GM21723 (cell line): ENCODE results near the gene MAD1L1.

ENCODE experiments used
- ATAC-seq: cut with Tn5 transposase; IDR thresholded peaks from one replicate; pipeline ENCODE4 v1.9.1; 2021; ENCODE audit warnings: mild to moderate bottlenecking, moderate library complexity; ENCODE audit not compliant: unreplicated experiment

Gene MAD1L1

DNA sequence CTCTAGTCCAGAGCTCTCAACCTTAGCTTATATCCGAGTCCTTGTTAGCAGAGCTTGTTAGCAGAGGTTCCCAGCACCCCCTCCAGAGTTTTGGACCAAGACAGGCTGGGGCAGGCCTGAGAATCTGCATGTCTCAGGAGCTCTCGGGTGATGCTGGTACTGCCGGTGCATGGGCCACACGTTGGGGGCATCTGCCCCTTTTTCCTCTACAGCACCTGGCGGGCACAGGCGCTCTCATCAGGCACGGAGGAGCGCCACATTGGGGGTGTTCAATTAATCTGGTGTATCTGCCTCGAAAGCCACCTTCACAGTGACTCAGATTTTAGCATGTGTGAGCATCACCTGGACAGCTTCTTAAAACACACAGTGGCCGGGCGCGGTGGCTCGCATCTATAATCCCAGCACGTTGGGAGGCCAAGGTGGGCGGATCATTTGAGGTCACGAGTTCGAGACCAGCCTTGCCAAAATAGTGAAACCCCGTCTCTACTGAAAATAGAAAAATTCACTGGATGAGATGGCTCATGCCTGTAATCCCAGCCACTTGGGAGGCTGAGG, 445.0 kb downstream of the MAD1L1 start:
- no peak for ATAC-seq

- ATAC-seq: no peak
Measured at GRCh38 chr7:1787241-1787640, 445.5 kb downstream of the MAD1L1 start.

DNA sequence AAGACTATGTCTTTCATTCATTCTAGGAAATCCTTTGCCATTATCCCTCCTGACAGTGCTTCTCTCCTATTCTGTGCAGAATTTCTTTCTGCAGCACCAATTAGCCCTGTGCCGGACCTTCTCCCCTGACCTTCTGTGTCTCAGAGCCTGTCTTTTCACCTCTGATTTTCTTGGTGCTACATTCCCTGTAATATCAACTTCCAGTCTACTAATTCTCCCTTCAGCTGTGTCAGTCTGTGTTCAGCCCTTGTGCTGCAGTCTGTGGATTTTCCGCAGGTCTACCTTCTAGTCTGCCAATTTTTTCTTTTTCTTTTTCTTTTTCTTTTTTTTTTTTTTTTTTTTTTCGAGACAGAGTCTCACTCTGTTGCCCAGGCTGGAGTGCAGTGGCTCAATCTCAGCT, 446.9 kb downstream of the MAD1L1 start:
- no peak for ATAC-seq

DNA sequence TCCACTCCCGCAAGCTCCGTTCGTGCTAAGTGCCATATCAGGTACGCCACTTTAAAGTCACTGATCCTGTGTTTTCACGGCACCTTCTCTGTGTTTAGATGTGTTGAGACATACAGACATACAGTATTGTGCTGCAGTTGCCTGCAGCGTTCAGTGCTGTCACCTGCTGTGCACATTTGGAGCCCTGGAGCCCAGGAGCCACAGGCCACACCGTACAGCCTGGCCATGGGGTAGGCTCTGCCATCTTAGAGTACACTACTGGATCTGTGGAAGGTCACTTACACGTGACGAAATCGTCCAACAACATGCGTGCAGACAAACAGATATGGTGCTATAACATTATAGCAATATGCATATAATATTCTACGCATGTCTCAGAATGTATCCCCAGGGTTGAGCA, 451.4 kb downstream of the MAD1L1 start:
- no peak for ATAC-seq

- no peak for ATAC-seq
Measured at GRCh38 chr7:1779445-1779844, 453.3 kb downstream of the MAD1L1 start.

DNA sequence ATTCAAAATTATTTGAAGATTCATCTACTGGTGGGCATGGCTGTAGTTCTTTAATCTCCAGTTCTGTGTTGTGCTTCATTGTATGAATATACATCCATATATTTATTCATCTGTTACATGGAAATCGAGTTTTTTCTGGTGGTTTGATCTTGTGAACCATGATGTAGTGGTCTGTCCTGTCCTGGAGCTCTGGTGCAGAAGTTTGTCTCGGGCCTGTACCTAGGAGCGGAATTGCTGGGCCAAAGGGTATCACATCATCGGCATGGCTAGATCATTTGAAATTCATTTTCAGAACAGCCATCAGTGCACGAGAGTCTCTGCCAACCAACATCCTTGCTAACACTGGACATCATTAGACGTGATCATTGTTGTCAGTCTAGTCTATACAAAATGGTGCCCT, 455.6 kb downstream of the MAD1L1 start:
- no peak for ATAC-seq

DNA sequence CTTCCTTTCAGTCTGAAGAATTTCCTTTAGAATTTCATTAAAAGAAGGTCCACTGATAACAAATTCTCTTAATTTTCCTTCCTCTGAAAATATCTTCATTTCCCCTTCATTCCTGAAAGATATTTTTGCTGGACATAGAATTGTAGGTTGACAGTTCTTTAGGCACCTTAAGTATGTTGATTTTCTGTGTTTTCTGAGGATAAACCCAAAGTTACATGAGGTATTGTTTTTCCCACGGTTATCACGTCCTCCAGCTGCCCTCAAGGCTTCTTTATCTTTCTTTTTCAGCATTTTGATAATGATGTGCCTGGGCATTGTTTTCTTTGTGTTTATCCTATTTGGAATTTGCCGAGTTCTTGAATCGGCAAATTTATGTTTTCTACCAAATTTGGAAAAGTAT, 457.4 kb downstream of the MAD1L1 start:
- ATAC-seq: no peak

DNA sequence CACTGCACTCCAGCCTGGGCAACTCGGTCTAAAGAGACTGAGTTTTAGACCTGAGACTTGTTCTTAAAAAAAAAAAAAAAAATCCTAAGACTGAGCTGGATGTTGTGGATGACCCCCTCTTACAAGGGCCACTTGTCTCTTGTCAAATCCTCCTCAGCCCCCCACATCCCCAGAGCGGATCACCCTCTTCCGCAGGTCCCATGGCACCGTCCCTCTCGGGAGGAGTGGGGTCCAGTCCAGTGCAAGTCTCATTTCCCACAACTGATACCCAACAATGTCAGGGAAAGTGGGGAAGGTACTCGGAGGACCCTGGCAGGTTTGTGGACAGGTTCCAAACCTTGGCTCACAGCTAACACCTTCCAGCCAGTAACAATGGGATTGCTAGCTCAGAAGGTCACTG, 462.4 kb downstream of the MAD1L1 start:
- ATAC-seq: no peak

- ATAC-seq: no peak
Measured at GRCh38 chr7:1769286-1770200, 463.2 kb downstream of the MAD1L1 start.

GRCh38 chr7:1768832-1769231, 463.9 kb downstream of the MAD1L1 start:
- ATAC-seq: no peak

- ATAC-seq: no peak
Measured at GRCh38 chr7:1767524-1767923, 465.2 kb downstream of the MAD1L1 start.
